GM12892 (cell line): ENCODE measurements around the gene TMEM123.

Source experiments
- POLR2A ChIP-seq: IDR thresholded peaks from 2 replicates; pipeline ENCODE4 v1.6.1; 2011; ENCODE audit warnings: low read depth, low read length, control low read depth
- POLR2AphosphoS5 ChIP-seq: IDR thresholded peaks from 2 replicates; pipeline ENCODE4 v1.6.1; 2011; ENCODE audit warnings: low read depth, low read length, control low read depth
- TAF1 ChIP-seq: IDR thresholded peaks from 2 replicates; pipeline ENCODE4 v1.6.1; 2011; ENCODE audit warnings: low read depth, mild to moderate bottlenecking, control low read depth, low read length, borderline replicate concordance

DNA sequence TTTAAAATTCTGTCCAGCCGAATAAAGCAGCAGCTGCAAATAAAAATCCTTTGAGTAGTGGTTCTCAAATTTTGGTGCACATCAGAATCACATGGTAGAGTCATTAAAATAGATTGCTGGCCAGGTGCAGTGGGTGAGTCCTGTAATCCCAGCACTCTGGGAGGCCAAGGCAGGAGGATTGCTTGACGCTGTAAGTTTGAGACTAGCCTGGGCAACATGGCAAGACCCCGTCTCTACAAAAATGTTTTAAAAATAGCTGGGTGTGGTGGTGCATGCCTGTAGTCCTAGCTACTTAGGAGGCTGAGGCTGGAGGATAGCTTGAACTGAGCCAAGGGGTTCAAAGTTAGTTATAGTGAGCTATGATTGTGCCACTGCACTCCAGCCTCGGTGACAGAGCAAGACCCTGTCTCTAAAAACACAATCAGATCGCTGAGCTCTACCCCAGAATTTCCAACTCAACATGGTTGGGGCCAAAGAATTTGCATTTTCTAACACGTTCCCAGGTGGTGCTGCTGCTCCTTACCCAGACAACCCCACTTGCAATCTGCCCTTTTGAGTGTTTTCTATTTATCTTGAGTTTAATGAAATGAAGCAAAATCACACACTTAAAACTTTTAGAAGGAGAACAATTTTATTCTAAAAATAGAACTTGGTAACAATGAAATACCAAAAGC lies 56.7 kb downstream of the TMEM123 start:
- no peak for TF ChIP-seq POLR2A
- TF ChIP-seq POLR2AphosphoS5: no peak
- TF ChIP-seq TAF1: no peak
